Stimulated activated CD8-positive, alpha-beta memory T cell treated with anti-CD3 and anti-CD28 coated beads, Interleukin-15, amount 100 ng/mL, for 48 hours (primary cell): ENCODE results near the gene TOX2.
A peak's percentile ranks its signal among the peaks of the same experiment; 100 is the strongest.

Source experiments
- DNase-seq, 2 donors: peaks; one replicate each; pipeline ENCODE4 v3.0.0-alpha.2; 2020; ENCODE audit warnings: low read depth in 2 of 2

Gene TOX2

GRCh38 chr20:44080064-44080463, 165.4 kb downstream of the TOX2 start:
- no peak for DNase-seq

DNA sequence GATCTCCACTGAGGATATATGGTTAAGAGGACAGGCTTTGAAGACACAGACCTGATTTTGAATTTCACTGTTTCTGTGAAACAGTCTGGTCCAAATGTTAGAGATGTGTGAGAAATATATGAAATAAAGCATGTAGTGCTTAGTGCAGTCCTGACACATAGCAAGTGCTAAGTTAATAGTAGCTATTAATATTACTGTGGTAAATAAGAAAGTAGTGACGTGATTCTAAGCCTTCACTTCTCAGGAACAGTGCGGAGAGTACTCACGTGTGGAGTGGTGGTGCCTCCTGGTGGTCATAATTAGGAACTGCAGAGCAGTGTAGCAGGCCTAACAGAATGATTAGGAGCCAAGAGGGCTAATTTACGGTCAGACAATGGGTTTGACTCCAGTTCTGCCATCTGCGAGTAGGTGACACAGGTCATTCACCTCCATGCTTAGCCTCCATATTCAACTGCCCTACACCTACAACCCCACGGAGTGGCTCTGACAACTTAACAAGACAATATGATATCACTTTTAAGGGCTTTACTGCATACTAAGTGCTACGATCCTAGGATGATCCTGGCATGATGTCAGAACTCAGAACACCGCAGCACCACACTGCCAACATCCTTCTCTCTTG, 166.1 kb downstream of the TOX2 start:
- peak; percentile 37 to 40 for DNase-seq

DNA sequence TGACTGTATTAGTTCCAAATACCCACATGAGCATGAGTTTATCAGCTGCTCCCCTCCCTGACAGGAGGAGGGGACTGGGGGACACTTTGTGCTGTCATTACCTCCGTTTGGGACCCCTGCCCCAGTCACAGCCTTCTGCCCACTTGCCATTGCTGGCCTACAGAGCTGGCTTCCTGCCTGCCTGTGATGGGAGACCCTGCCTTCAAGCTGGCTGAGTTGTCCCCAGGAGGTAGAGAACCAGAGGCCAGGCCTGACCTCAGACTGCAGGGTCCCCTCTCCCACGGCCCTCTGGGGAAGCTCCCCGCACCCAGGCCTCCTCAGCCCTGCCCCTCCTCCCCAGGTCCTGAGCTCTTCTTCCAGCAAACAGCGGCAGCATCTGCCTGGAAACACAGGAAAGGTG, 166.8 kb downstream of the TOX2 start:
- DNase-seq: no peak

DNA sequence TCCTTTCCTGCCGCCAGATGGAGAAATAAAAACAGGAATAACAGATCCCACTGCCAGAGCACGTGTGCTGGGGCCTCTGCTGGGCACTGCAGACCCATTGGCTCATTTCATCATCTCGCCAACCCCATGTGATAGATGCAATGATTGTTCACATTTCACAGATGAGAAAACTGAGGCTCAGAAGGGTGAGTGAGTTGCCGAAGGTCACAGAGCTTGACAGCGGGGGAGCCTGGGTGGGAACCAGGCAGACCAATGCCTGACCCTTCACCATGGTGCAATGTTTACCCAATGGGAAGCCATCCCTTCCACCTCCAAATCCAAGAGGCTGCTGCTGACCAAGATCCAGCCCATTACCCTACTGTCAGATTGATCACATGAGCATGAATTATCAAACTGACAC, 167.2 kb downstream of the TOX2 start:
- DNase-seq: no peak

DNA sequence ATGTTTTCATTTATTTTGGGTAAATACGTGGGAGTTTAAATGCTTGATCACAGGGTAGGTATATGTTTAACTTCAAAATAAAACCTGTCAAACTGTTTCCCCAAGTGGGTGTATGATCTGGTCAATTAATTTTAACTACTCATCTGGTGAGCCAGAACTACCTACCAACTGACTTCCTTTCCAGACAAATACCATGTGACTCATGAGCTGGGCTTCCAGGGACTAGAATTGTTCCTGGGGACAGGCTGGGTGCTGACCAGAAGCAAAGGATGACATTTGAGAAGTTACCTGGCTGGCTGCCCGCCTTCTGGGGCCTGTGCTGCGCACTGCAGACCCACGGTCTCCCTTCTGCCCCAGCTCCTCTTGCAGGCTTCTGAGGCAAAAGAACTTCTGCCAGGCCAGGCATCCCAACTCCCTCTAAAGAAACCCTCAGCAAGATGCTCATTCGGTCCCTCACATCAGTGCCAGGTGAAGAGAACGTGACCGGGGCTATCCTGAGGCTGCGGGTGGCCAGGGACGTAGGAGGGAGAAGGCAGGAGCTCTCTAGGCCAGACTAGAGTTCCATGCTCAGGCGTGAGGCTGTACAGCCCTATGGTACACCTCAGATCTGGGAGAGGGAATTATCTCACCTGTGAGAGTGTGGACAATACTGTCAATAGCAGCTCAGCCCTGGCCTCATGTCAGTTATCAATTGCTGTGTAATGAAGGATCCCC, 168.7 kb downstream of the TOX2 start:
- no peak for DNase-seq

GRCh38 chr20:44084439-44084838, 169.8 kb downstream of the TOX2 start:
- DNase-seq: no peak

DNA sequence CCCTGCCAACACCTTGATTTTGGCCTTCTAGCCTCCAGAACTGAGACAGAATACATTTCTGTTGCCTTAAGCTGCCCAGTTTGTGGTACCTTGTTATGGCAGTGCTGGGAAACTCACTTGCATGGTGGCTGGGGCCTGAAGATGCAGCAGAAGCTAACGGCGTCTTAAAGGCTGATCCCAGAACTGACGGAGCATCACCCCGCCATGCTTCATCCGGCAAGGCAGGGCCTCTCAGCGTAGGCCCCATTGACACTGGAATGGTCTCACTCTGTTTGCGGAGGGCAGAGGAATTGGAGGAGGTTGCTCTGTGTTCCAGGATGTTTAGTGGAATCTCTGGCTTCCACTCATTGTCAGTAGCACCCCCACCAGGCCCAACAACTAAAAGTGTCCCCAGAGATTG, 170.2 kb downstream of the TOX2 start:
- DNase-seq: no peak

DNA sequence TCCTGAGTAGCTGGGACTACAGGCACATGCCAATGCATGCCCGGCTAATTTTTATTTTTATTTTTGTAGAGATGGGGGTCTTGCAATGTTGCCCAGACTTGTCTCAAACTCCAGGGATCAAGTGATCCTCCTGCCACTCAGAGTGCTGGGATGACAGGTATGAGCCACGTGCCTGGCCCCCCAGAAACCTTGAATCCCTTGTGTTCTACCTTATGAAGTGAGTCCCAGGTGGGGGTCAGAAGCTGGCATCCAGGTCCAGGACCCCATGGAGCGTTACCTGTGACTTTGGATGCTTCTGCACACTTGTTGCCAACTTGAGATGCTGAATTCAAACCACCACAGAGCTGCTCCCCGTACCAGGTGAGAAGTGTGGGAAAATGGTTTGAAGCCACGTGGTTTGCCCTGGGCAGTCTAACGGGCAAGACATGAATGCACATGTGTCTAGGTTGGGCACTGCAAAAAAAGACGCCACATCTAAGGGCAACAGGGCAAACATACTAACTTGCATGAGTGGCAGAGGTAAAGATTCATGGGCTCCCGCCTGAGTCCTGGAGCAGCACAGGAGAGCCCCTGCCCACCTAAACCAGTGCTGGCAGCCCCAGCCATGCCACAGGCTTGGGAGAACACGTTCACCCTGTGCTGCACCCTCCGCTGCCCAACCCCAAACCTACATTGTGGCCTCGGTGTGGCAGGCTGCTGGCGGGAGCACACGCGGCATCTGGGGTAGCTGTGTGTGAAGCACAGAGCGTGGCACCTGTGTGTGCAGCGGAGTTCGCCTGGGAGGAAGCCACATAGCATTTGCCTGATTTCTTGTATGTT, 171.2 kb downstream of the TOX2 start:
- no peak for DNase-seq

- no peak for DNase-seq
These were observed 172.6 kb downstream of the TOX2 start for GRCh38 chr20:44087051-44087856.

DNA sequence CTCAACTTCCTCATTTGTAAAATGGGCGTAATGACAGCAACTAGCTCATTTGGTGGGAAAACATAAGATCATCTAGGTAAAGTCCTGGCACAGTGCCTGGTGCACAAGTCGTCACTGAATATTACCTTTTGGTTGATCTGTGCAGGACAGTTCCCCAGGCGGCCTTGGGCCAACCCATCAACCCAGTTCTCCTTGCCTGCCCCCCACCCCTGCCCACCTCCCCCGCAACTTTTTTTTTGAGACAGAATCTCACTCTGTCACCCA, 173.1 kb downstream of the TOX2 start:
- DNase-seq: no peak

GRCh38 chr20:44089987-44090674, 175.5 kb downstream of the TOX2 start:
- no peak for DNase-seq

- DNase-seq: no peak
These were observed 176.4 kb downstream of the TOX2 start for GRCh38 chr20:44091026-44091425.

DNA sequence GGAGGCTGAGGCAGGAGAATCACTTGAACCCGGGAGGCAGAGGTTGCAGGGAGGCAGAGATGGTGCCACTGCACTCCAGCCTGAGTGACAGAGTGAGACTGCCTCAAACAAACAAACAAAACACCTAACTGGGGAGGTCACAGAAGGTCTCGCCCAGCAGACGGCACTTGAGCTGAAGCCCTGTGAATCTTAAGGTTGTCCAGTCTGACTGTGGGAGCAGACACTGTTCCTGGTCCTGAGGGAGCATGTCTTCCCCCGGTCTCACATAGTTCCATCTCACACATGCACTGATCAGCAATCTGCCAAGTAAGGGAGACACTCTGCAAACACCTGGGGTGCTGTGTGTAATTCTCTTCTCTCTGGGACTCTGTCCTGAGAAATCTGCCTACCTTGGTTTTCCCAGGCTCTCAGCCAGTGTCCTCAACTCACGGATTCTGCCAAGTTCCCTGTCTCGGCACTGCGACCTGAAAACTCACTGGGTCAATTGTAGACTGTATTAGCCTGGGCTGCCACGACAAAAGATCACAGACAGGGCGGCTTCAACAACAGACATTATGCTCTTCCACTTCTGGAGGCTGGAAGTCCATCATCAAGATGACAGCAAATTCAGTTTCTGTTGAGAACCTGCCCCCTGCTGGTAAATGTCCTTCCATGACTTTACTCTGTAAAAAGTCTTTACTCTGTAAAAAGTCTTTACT, 178.0 kb downstream of the TOX2 start:
- DNase-seq: no peak

DNA sequence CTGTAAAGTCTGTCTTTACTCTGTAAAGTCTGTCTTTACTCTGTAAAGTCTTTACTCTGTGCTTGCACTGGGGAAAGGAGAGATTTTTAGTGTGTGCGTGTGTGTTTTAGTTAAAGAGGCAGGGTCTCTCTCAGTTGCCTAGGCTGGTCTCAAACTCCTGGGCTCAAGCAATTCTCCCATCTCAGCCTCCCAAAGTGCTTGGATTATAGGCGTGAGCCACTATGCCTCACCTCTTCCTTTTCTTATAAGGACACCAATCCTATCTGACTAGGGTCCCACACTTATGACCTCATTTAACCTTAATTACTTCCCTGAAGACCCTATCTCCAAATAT, 178.6 kb downstream of the TOX2 start:
- no peak for DNase-seq

- DNase-seq: no peak
These were observed 181.2 kb downstream of the TOX2 start for GRCh38 chr20:44095831-44096230.

GRCh38 chr20:44097521-44098255, 183.0 kb downstream of the TOX2 start:
- DNase-seq: no peak

DNA sequence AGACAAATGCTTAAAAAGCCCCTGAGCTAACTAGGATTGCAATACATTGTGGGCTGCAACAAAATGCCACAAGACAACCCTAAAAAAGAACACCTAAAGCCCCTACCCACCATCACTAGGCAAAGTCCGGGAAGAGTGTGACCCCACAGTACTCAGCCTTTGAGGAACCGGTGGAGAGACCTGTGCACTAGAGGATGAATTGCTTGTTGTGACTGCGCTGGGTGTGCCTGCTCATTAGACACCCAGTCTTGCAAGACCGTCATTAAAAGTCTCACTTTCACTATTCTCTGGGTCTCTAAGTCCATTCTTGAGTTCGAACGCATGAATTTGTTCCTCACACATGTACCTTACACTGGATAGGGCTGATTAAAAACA, 183.6 kb downstream of the TOX2 start:
- no peak for DNase-seq

DNA sequence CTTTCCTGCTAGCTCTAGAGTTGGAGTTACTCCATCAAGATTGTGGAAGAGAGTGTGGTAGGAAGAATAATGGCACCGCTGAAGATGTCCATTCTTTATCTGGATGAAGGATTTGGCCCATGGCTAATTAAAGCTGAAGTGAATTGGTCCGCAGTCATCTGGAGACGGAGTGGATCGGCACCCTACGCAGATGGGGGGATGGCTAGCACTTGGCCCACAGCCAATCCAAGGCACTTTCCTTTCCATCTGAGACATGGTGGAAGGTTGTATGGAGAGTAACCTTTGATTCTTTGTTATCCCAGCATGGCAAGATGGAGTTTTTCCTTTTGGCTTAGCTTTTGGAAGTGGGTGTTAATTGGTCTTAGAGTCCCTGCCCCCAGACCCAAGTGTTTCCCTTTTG, 184.0 kb downstream of the TOX2 start:
- no peak for DNase-seq

- no peak for DNase-seq
These were observed 185.2 kb downstream of the TOX2 start for GRCh38 chr20:44099832-44100231.

DNA sequence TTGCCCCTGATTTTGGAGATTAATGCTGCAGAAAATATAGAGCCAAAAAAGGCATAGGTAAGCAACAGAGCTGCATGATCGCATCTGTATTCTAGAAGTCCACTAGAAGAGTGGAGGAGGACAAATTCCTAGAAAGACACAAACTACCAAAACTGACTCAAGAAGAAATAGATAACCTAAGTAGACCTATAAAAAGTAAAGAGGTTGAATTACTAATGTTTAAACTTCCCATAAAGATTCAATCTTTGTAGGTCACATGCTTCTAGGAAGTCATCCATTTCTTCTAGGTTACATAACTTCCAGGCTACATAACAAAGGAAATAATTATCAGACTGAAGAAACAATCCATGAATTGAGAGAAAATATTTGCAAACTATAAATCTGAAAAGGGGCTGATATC, 187.9 kb downstream of the TOX2 start:
- no peak for DNase-seq
